Colonic mucosa (tissue), 4 donors: ENCODE results near the gene CAPG. TPM values are rescaled to one million over a fixed set of nuclear protein-coding genes. Genes with fewer than 3 reads are reported as not detected.

Source experiments
- DNase-seq: peaks from one replicate; pipeline ENCODE4 v3.0.0-alpha.2; 2020
- H3K27ac ChIP-seq: fragments of 200-600 bp; one replicate; pipeline ENCODE4 v1.8.0; 2021
- H3K27me3 ChIP-seq: fragments of 200-600 bp; one replicate; pipeline ENCODE4 v1.8.0; 2021
- H3K36me3 ChIP-seq: fragments of 200-600 bp; one replicate; pipeline ENCODE4 v1.8.0; 2021
- H3K4me1 ChIP-seq: fragments of 200-600 bp; one replicate; pipeline ENCODE4 v1.8.0; 2021; ENCODE audit warnings: mild to moderate bottlenecking
- H3K4me3 ChIP-seq: fragments of 200-600 bp; one replicate; pipeline ENCODE4 v1.8.0; 2021
- H3K9ac ChIP-seq, 2 donors: one replicate each; pipeline ENCODE4 v1.7.0; 2013; ENCODE audit warnings: control low read depth in 2 of 2, low read depth in 2 of 2, low read length in 2 of 2
- H3K9me3 ChIP-seq: fragments of 200-600 bp; one replicate; pipeline ENCODE4 v1.8.0; 2021
- CTCF ChIP-seq: fragments of 200-600 bp; IDR thresholded peaks from one replicate; pipeline ENCODE4 v1.8.0; 2022; ENCODE audit warnings: antibody characterized with exemption, mild to moderate bottlenecking
- intact Hi-C: fragments of 100-400 bp; cut with DNase I; formaldehyde crosslinking; loops from one replicate; pipeline ENCODE4 v1.14.1; 2022
- total RNA-seq, 2 donors: library from RNA; stranded (reverse); fragmentation: NEBNext Ultra II Directional in 1 of 2; extraction: Animal tissue kit (Norgen Biotek cat#: 25700) in 1 of 2; gene quantifications; one replicate each; pipeline ENCODE4 v1.2.1, GENCODE V29; 2021
- donor health status: healthy.
- donor health status: DM: no; HTN: no; CAD: no.
- donor health status: DM: no; HTN: no; CAD: no.

The CAPG gene
- total RNA-seq, 2 donors from 2014 or later = 102 to 105 TPM

GRCh38 chr2:85356186-85356585, 54.0 kb downstream of the CAPG start:
- H3K9ac ChIP-seq = no peak overlapping the region
- H3K27ac ChIP-seq = no peak overlapping the region
- H3K27me3 ChIP-seq = no peaks in the 10 kb centered on the region
- intact Hi-C loops = no loop called here
- H3K4me1 ChIP-seq = peaks cover 4% of the 10 kb centered on the region
- DNase-seq = no peak
- H3K9me3 ChIP-seq = no peaks in the 10 kb centered on the region
- H3K36me3 ChIP-seq = no peaks in the 10 kb centered on the region
- no peak overlapping the region for H3K4me3 ChIP-seq
- no peak for TF ChIP-seq CTCF

GRCh38 chr2:85355521-85355920, 54.6 kb downstream of the CAPG start:
- Histone ChIP-seq H3K27me3 (no peaks in the 10 kb centered on the region), H3K36me3 (no peaks in the 10 kb centered on the region), H3K4me1 (peaks cover 4% of the 10 kb centered on the region), H3K9ac (peak overlapping the region; percentile 89 to 99), H3K9me3 (no peaks in the 10 kb centered on the region), H3K27ac (peak overlapping the region; percentile 94), H3K4me3 (peak overlapping the region; percentile 94)
- intact Hi-C loops = no loop called here
- DNase-seq = no peak
- TF ChIP-seq CTCF = no peak

- Histone ChIP-seq H3K27me3 (no peaks in the 10 kb centered on the region), H3K9ac (peak overlapping the region; percentile 89 to 99), H3K27ac (peak overlapping the region; percentile 94), H3K9me3 (no peaks in the 10 kb centered on the region), H3K4me3 (peak overlapping the region; percentile 94), H3K36me3 (no peaks in the 10 kb centered on the region), H3K4me1 (peaks cover 4% of the 10 kb centered on the region)
- intact Hi-C loops = no loop called here
- no peak for TF ChIP-seq CTCF
- no peak for DNase-seq
Measured at GRCh38 chr2:85355073-85355410, 55.1 kb downstream of the CAPG start.

GRCh38 chr2:85354286-85355072, 55.7 kb downstream of the CAPG start, which contains the start of the genes ELMOD3 and RETSAT:
ELMOD3 (plus strand) TSS chr2:85354769; CDS start chr2:85357199, 2,430 bp downstream.
RETSAT (minus strand) TSS chr2:85354528; CDS start chr2:85354507, 21 bp downstream.
- no peaks in the 10 kb centered on the region for H3K36me3 ChIP-seq
- peak within 1 kb of the TSS; percentile 94 for H3K4me3 ChIP-seq
- peaks cover 4% of the 10 kb centered on the region for H3K4me1 ChIP-seq
- no peaks in the 10 kb centered on the region for H3K9me3 ChIP-seq
- H3K9ac ChIP-seq = peak within 1 kb of the TSS; percentile 89 to 99
- no peaks in the 10 kb centered on the region for H3K27me3 ChIP-seq
- peak within 1 kb of the TSS; percentile 94 for H3K27ac ChIP-seq
- TF ChIP-seq CTCF = no peak
- intact Hi-C loops = no loop called here
- DNase-seq = peak; percentile 99

GRCh38 chr2:85353876-85354285, 56.3 kb downstream of the CAPG start:
- Histone ChIP-seq H3K36me3 (no peaks in the 10 kb centered on the region), H3K4me1 (peaks cover 4% of the 10 kb centered on the region), H3K27me3 (no peaks in the 10 kb centered on the region), H3K4me3 (peak overlapping the region; percentile 94), H3K27ac (peak overlapping the region; percentile 94), H3K9me3 (no peaks in the 10 kb centered on the region), H3K9ac (peak overlapping the region; percentile 75 to 99)
- peak; percentile 85 for DNase-seq
- intact Hi-C loops = no loop called here
- TF ChIP-seq CTCF = no peak
